SU-DHL-6 (cell line): Measurements from ENCODE around the gene GSTCD.
"Not testable (repeated sequence)": the region's sequence is repeated elsewhere in the genome, so short reads cannot be mapped to it uniquely, and the experiment has no call there.

Source experiments
- CTCF ChIP-seq: fragments of 200-600 bp; sonication (generic); IDR thresholded peaks from one replicate; pipeline ENCODE4 v1.5.1; 2017; ENCODE audit warnings: antibody characterized with exemption, mild to moderate bottlenecking, low read length, moderate library complexity; ENCODE audit not compliant: insufficient read depth, poor library complexity, severe bottlenecking
- EZH2phosphoT487 ChIP-seq: fragments of 200-600 bp; sonication (generic), shearing (Covaris generic); conservative IDR thresholded peaks from 2 replicates; pipeline ENCODE4 v1.6.1; 2018; ENCODE audit warnings: mild to moderate bottlenecking, antibody characterized with exemption, low read length, moderate library complexity, mixed read lengths

GRCh38 chr4:105848359-105848758 is 139.8 kb downstream of the GSTCD start:
- not testable (repeated sequence) for TF ChIP-seq CTCF, EZH2phosphoT487
